Pulmonary artery endothelial cell (primary cell): ENCODE data around the gene MICA. TPM values are rescaled to one million over a fixed set of nuclear protein-coding genes. Genes with fewer than 3 reads are reported as not detected.
"Not testable (repeated sequence)": the region's sequence is repeated elsewhere in the genome, so short reads cannot be mapped to it uniquely, and the experiment has no call there.

Experiments used
- DNase-seq: peaks from one replicate; pipeline ENCODE4 v3.0.0-alpha.2; 2011; ENCODE audit warnings: low read depth, low spot score
- total RNA-seq: library from RNA; depleted of rRNA; stranded (reverse); fragments of >200 nt; gene quantifications from 2 replicates; pipeline ENCODE4 v1.2.3, GENCODE V29; 2014

MICA gene
- total RNA-seq, 1 donor from 2014 or later: 72.9 TPM

DNA sequence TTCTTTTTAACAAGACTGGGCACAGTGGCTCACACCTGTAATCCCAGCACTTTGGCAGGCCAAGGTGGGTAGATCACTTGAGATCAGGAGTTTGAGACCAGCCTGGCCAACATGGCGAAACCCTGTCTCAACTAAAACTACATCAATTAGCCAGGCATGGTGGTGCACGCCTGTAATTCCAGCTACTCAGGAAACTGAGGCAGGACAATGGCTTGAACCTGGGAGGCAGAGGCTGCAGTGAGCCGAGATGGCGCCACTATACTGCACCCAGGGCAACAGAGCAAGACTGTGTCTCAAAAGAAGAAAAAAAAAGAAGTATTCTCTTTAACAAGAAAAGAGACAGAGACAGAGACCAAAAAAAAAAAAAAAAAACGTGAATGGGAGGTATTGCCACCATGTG, 56.5 kb downstream of the MICA start:
- DNase-seq: not testable (repeated sequence)

DNA sequence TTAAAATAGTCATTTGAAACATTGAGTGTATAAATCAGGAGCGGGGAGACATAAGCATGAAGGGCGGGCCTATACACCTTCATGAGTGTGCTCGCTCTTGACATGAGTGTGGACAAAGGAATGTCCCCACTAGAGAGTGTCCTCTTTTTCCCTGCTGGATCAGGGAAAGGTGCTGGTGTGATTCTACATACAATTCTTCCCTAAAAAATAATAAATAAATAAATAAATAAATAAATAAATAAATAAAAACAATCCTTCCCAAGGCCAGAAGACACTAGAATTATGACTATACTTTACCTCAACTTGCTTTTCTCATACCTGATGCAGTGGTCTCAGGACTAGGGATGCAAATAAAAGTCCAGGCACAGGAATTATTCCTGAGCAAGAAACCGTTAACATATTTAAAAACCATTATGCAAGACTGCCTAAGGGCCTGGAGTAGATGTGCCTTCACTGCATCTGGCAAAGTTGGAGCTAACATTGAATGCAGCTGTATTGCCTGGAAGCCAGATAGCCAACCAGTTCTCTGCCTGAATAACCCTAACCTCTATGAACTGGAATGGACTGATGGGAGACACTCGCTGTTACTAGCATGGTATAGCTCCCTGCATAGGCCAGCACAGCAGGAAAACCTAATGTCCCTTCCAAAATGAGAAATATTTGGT, 57.1 kb downstream of the MICA start:
- no peak for DNase-seq

DNA sequence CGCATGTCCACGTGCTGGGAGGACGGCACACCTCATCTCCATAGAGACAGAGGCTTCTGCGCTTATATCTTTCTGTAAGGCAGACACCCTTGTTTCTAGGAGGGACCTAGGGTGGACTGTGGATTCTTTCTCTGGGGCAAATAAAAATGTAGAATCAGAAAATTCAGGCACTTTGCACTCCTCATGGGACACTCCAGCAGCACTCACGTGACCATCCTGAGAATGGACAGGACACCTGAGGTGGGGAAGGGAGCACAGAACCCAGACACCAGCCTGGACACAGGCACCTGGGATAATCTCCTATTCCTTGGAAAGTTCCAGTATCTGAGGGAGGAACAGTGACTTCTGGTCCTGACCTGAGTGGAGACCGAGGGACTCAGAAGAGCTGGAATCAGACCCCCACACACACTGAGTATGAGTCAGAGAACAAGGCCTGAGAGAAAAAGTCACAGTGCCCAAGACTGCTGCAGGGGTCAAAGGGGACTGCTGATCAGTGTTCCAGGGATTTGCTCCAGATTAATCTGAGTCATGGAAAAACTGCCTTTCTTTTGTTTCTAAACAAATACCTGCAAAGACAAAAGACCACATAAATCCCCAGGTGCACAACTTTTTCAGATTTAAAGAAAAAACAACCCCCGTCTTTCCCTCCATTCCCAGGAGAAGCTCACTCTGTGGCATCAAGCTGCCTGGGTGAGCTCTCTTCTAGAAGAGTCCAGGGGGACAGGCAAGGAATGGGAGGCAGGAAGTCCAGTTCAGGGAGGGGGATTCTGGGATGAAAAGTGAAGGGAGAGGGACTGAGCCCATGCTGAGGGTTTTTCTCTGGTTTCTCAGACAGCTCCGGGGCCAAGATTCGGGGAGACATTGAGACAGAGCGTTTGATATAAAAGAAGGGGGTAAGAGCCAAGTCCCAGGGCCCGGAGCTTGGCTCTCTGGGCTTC, 58.9 kb downstream of the MICA start:
- DNase-seq: no peak

DNA sequence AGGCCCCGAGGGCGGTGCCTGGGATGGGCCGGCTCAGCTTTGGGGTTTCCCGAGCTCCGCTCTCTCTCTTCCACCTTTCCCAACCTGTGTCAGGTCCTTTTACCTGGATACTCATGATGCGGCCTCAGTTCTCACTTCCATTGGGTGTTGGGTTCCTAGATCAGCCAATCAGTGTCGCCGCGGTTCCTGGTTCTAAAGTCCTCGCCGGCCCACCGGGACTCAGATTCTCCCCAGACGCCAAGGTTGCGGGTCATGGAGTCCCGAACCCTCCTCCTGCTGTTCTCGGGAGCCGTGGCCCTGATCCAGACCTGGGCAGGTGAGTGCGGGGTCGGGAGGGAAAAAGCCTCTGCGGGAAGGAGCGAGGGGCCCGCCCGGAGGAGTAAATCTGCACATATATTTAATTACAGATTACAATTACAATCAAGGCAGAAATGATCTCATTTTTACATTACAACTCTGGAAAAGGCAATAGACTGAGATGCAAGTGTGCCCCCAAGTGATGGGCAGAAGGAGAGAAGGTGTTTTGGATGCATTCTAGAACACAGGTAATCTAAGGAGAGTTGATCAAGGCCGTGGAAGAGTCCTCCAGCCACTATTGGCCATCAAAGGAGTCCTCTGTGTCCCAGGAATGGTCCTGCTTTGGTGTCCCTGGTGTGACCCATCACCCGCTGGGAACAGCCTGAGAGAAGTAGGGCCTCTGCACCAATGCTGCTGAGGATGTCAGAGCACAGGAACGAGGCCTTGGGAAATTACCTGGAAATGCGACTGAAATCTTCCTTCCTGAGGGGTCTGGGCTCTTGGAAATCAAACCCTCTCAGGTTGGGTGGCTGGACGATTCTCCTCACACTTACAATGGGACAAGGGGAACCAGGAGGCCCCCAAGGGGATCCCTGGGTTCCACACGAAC, 59.8 kb downstream of the MICA start:
- DNase-seq: peak; percentile 46

DNA sequence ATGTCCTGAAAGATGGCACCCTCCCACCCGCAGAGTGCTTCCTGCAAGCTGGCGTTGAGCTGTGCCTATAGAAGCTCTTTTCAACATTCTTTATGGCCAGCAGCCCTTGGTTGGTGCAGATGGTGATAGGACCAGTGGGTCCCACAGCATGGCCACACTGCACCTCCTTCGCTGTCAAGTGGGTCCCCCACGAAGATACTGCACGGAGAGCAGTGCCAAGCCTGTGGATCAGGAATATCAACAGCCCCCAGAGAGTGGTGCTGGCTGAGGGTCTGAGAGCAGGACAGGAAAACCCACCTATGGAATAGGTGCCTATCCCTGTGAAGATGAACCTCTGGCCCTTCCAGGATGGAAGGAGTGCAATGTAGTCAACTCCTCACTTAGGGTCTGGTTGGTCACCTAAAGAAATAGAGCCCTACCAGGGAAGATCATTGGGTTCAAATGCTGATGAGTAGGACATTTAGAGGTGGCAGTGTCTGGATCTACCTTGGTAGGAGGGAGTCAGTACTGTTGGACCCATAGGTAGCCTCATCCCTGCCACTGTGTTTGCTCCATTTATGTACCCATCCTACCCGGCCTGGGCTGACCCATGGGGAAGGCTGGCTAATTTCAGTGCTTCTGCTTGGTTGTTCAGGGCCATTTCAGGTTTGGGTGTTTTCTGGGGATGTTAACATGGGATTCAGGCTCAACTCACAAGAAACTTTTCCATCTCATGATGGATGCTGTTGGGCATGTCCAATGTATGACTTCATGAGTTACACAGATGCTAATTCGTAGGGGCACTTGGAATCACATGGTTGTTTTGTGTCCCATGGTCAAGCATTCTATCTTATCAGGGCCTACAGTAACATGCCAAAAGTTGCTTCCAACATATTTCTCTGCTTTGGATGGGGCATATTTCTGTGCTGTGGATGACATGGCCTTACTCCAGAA, 61.1 kb downstream of the MICA start:
- DNase-seq: no peak

Other genes with a start within 250 kb of the MICA start
- gene CCHCR1, start 245.8 kb upstream of the MICA start, total RNA-seq: 16.3 and 27.6 TPM in 2 replicates
- 20.4 and 44.6 TPM in 2 replicates for gene TCF19, start 245.0 kb upstream of the MICA start, total RNA-seq
- gene POU5F1, start 232.9 kb upstream of the MICA start, total RNA-seq: 0.56 and 1.6 TPM in 2 replicates
- gene HLA-C, start 131.5 kb upstream of the MICA start, total RNA-seq: 260 and 426 TPM in 2 replicates
- 180 and 538 TPM in 2 replicates for gene HLA-B, start 46.4 kb upstream of the MICA start, total RNA-seq
- gene MICB, start 94.5 kb downstream of the MICA start, total RNA-seq: 24.8 and 29.2 TPM in 2 replicates
- gene MCCD1, start 125.4 kb downstream of the MICA start, total RNA-seq: not detected in 2 replicates
- gene DDX39B, start 138.4 kb downstream of the MICA start, total RNA-seq: 507 and 634 TPM in 2 replicates
- gene ATP6V1G2, start 143.0 kb downstream of the MICA start, total RNA-seq: 0.42 and 0.59 TPM in 2 replicates
- gene NFKBIL1, start 144.0 kb downstream of the MICA start, total RNA-seq: 21.9 and 30.1 TPM in 2 replicates
- 0.07 TPM in 1 of 2 replicates, not detected in the other for gene LTA, start 168.7 kb downstream of the MICA start, total RNA-seq
- not detected in 2 replicates for gene TNF, start 172.0 kb downstream of the MICA start, total RNA-seq
- 1.6 and 2.2 TPM in 2 replicates for gene LTB, start 178.8 kb downstream of the MICA start, total RNA-seq
- gene LST1, start 182.7 kb downstream of the MICA start, total RNA-seq: 0.14 and 0.73 TPM in 2 replicates
- not detected in 2 replicates for gene NCR3, start 189.4 kb downstream of the MICA start, total RNA-seq
- gene AIF1, start 211.6 kb downstream of the MICA start, total RNA-seq: not detected in 2 replicates
- gene PRRC2A, start 217.1 kb downstream of the MICA start, total RNA-seq: 33.6 and 36.4 TPM in 2 replicates
- 110 and 116 TPM in 2 replicates for gene BAG6, start 249.1 kb downstream of the MICA start, total RNA-seq